ENCODE results near the gene CLEC2D. TPM values are rescaled to one million over a fixed set of nuclear protein-coding genes. Genes with fewer than 3 reads are reported as not detected.

CLEC2D gene
- total RNA-seq, 1 experiment from 2014 or later: 32.6 TPM

DNA sequence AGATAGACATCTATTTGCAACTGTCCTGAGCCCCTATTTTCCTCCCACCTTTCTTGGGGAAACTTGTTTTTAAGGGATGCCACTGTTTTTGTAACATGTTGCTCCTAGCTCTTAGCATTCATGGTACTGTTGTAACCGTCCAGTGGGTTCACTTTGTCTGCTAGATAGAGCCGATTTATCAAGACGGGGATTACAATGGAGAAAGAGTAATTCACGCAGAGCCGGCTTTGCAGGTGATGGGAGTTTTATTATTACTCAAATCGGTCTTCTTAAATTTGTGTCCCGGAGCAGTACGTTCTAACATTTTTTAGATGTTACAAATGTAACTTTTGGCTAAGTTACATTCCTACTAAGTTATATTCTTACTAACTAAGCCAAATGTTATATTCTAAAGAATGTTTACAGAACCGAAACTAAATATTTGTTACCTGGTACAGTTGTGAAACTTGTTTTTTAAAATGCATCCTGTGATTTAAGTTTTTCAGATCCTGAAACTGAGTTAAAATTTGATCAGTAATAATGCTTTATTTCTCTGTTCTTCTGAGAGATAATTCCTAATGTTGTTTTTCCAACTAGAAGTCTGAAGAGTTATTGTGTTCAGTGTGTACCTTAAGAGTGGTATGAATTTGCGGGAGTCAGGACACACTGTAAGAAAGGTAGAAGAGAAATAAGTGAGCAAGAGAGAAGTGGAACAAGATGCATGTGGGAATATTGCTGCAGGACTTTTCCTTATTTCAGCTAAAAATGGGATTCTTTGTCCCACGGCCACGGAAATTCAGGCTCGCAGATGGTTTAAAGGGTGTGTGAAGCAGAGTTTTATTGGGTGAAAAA, 20.6 kb upstream of the CLEC2D start:
- DNase-seq: peak in 1 of 2 experiments; percentile 43
- ChIA-PET POLR2A (ENCODE audit: unreplicated experiment) (interaction anchor here (1.4 kb wide), 1 partner anchor 94 kb away, joined by 6 read pairs; no protein-coding TSS in a partner anchor), CTCF (interaction anchor here (1.7 kb wide), 2 partner anchors 11 to 15 kb away, joined by 4 read pairs; no protein-coding TSS in a partner anchor)
- TF ChIP-seq EZH2 (IDR thresholded peaks at IDR 0.05; ENCODE audit: low read depth): no peak
- TF ChIP-seq, protein P1, sequence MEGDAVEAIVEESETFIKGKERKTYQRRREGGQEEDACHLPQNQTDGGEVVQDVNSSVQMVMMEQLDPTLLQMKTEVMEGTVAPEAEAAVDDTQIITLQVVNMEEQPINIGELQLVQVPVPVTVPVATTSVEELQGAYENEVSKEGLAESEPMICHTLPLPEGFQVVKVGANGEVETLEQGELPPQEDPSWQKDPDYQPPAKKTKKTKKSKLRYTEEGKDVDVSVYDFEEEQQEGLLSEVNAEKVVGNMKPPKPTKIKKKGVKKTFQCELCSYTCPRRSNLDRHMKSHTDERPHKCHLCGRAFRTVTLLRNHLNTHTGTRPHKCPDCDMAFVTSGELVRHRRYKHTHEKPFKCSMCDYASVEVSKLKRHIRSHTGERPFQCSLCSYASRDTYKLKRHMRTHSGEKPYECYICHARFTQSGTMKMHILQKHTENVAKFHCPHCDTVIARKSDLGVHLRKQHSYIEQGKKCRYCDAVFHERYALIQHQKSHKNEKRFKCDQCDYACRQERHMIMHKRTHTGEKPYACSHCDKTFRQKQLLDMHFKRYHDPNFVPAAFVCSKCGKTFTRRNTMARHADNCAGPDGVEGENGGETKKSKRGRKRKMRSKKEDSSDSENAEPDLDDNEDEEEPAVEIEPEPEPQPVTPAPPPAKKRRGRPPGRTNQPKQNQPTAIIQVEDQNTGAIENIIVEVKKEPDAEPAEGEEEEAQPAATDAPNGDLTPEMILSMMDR (conservative IDR thresholded peaks at IDR 0.05): no peak
- Histone ChIP-seq H3F3A (ENCODE audit: insufficient read depth, low read depth) (peaks cover 57% of the 10 kb centered on the region), H3K9me3 (ENCODE audit: insufficient read depth, low read depth) (peaks cover 10% of the 10 kb centered on the region; the same call in 1 of the 2 replicates), H3K27me3 (ENCODE audit: insufficient read depth, low read depth) (no peaks in the 10 kb centered on the region), H3K36me3 (ENCODE audit: low read depth) (peaks cover 16% of the 10 kb centered on the region; the same call in 1 of the 2 replicates), H3K4me1 (replicated peaks; ENCODE audit: insufficient read depth) (peaks cover 40% of the 10 kb centered on the region), H3K4me3 (peak overlapping the region; percentile 81), H3K4me2 (peak overlapping the region; percentile 96), H2AFZ (peak overlapping the region; percentile 85), H3K27ac (peak overlapping the region; percentile 88), H3K9me2 (ENCODE audit: insufficient read depth) (no peaks in the 10 kb centered on the region), H3K79me2 (ENCODE audit: low read depth) (peaks cover 51% of the 10 kb centered on the region), H4K20me1 (ENCODE audit: insufficient read depth) (no peaks in the 10 kb centered on the region)
- intact Hi-C loops (cut with micrococcal nuclease; ENCODE audit: unreplicated experiment): loop anchor here (1.0 to 5.0 kb wide), 6 partner anchors 13 to 99 kb away; no protein-coding TSS in a partner anchor
- BruUV-seq (replicated peaks): TSS peak; percentile 62

DNA sequence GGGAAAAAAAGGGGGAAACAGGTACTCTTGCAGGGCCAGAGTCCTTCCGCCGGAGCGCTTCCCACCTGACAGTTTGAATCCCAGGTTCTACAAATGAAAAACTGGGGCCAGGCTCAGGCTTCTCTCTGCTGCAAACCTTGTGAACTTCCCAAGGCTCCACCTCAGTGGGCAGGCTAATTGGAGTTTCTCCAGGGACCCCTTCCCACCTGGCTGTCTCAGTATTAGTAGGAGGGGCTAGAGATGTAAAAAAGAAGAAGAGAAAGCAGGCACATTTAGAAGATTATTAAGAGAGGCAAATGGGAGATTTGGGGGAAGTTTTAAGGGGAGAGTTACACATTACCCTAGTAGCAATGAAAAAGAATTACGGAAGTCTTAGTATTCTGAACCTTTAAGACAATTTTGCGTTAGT, 20.0 kb upstream of the CLEC2D start:
- no TSS peak for BruUV-seq (replicated peaks)
- Histone ChIP-seq H3K27me3 (ENCODE audit: insufficient read depth, low read depth) (no peaks in the 10 kb centered on the region), H3K36me3 (ENCODE audit: low read depth) (peaks cover 22% of the 10 kb centered on the region), H3F3A (ENCODE audit: insufficient read depth, low read depth) (peaks cover 57% of the 10 kb centered on the region), H3K9me2 (ENCODE audit: insufficient read depth) (no peaks in the 10 kb centered on the region), H2AFZ (peak overlapping the region; percentile 85), H3K79me2 (ENCODE audit: low read depth) (peaks cover 51% of the 10 kb centered on the region), H3K27ac (peak overlapping the region; percentile 88), H4K20me1 (ENCODE audit: insufficient read depth) (no peaks in the 10 kb centered on the region), H3K9me3 (ENCODE audit: insufficient read depth, low read depth) (peaks cover 10% of the 10 kb centered on the region; the same call in 1 of the 2 replicates), H3K4me1 (replicated peaks; ENCODE audit: insufficient read depth) (peaks cover 40% of the 10 kb centered on the region), H3K4me2 (peak overlapping the region; percentile 96), H3K4me3 (peak overlapping the region; percentile 81)
- TF ChIP-seq, protein P1 (conservative IDR thresholded peaks at IDR 0.05): no peak
- TF ChIP-seq EZH2 (IDR thresholded peaks at IDR 0.05; ENCODE audit: low read depth): no peak
- CTCF ChIA-PET: no interaction called here
- intact Hi-C loops (cut with micrococcal nuclease; ENCODE audit: unreplicated experiment): loop anchor here (5.0 kb wide), 1 partner anchor 58 kb away; no protein-coding TSS in a partner anchor
- POLR2A ChIA-PET (ENCODE audit: unreplicated experiment): interaction anchor here (0.7 kb wide), 1 partner anchor 59 kb away, joined by 6 read pairs; no protein-coding TSS in a partner anchor
- peak; percentile 45 to 58 for DNase-seq

DNA sequence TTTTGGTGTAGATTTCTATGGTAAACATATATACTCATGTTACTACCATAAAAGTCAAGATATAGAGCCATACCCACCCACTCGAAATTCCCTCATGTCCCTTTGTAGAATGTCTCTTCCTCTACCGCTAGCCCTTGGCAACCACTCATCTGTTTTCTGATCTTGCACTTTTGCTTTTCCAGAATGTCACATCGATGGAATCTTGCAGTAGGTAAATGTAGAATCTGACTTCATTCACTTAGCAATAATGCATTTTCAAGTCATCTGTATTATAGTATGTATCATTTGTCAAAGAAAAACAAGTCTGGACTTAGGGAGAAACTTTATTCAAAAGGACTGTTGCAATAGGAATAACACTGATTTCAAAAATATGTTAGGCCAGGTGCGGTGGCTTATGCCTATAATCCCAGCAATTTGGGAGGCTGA, 19.3 kb upstream of the CLEC2D start:
- Histone ChIP-seq H3K9me2 (ENCODE audit: insufficient read depth) (no peaks in the 10 kb centered on the region), H3K36me3 (ENCODE audit: low read depth) (peaks cover 23% of the 10 kb centered on the region), H3K4me2 (peak overlapping the region; percentile 96), H3K4me3 (peak overlapping the region; percentile 81), H2AFZ (peak overlapping the region; percentile 85), H3F3A (ENCODE audit: insufficient read depth, low read depth) (peaks cover 57% of the 10 kb centered on the region), H3K4me1 (replicated peaks; ENCODE audit: insufficient read depth) (peaks cover 40% of the 10 kb centered on the region), H3K27me3 (ENCODE audit: insufficient read depth, low read depth) (no peaks in the 10 kb centered on the region), H3K79me2 (ENCODE audit: low read depth) (peaks cover 51% of the 10 kb centered on the region), H3K27ac (peak overlapping the region; percentile 88), H3K9me3 (ENCODE audit: insufficient read depth, low read depth) (peaks cover 10% of the 10 kb centered on the region; the same call in 1 of the 2 replicates), H4K20me1 (ENCODE audit: insufficient read depth) (no peaks in the 10 kb centered on the region)
- TF ChIP-seq EZH2 (IDR thresholded peaks at IDR 0.05; ENCODE audit: low read depth): no peak
- TF ChIP-seq, protein P1 (conservative IDR thresholded peaks at IDR 0.05): no peak
- ChIA-PET POLR2A (ENCODE audit: unreplicated experiment) (interaction anchor here (0.6 to 0.7 kb wide), 2 partner anchors 58 to 1930 kb away, joined by 5 to 6 read pairs; no protein-coding TSS in a partner anchor), CTCF (no interaction called here)
- intact Hi-C loops (cut with micrococcal nuclease; ENCODE audit: unreplicated experiment): no loop called here
- no TSS peak for BruUV-seq (replicated peaks)
- DNase-seq: no peak

All from PC-9 (cell line).